Endothelial cell of umbilical vein (primary cell): ENCODE data around the gene STARD4.

ENCODE experiments used
- CTCF ChIP-seq, 2 donors: IDR thresholded peaks; 1 replicate in 1 of 2; 2 replicates in 1 of 2; pipeline ENCODE4 v1.5.1; 2011; ENCODE audit warnings: low read length in 2 of 2, mild to moderate bottlenecking in 2 of 2, moderate library complexity in 2 of 2, control low read depth in 1 of 2, inconsistent platforms in 1 of 2, low read depth in 1 of 2; ENCODE audit not compliant: insufficient read depth in 1 of 2; ENCODE audit errors: extremely low read depth in 1 of 2
- EZH2 ChIP-seq: IDR thresholded peaks from 2 replicates; pipeline ENCODE4 v1.6.1; 2012; ENCODE audit warnings: borderline replicate concordance, low read depth, mild to moderate bottlenecking, moderate library complexity, low read length, inconsistent platforms; ENCODE audit not compliant: severe bottlenecking
- FOS ChIP-seq: IDR thresholded peaks from 2 replicates; pipeline ENCODE4 v1.6.1; 2011; ENCODE audit warnings: mild to moderate bottlenecking, low read length, moderate library complexity, borderline replicate concordance; ENCODE audit not compliant: insufficient read depth
- GATA2 ChIP-seq: IDR thresholded peaks from 2 replicates; pipeline ENCODE4 v1.7.0; 2011; ENCODE audit warnings: low read depth, mild to moderate bottlenecking, moderate library complexity, mixed read lengths, low read length; ENCODE audit not compliant: insufficient read length, insufficient read depth
- JUN ChIP-seq: IDR thresholded peaks from 2 replicates; pipeline ENCODE4 v1.6.1; 2011; ENCODE audit warnings: borderline replicate concordance, low read depth; ENCODE audit not compliant: insufficient read length, insufficient read depth
- MAX ChIP-seq: IDR thresholded peaks from 2 replicates; pipeline ENCODE4 v1.6.1; 2011; ENCODE audit not compliant: insufficient read depth, insufficient read length
- MYC ChIP-seq: IDR thresholded peaks from one replicate; pipeline ENCODE4 v1.6.1; 2011; ENCODE audit warnings: mild to moderate bottlenecking, low read depth, low read length
- POLR2A ChIP-seq: IDR thresholded peaks from 2 replicates; pipeline ENCODE4 v1.6.1; 2012; ENCODE audit warnings: low read depth, mild to moderate bottlenecking, control low read depth, low read length
- POLR2AphosphoS5 ChIP-seq: IDR thresholded peaks from 2 replicates; pipeline ENCODE4 v1.6.1; 2012; ENCODE audit warnings: low read depth, mild to moderate bottlenecking, control low read depth, low read length, moderate library complexity; ENCODE audit not compliant: insufficient read depth

GRCh38 chr5:111509119-111509518 is 3.2 kb downstream of the STARD4 start:
- TF ChIP-seq CTCF (IDR thresholded peaks at IDR 0.05; ENCODE audit: extremely low read depth in 1 of 2, insufficient read depth in 1 of 2, low read depth in 1 of 2, low read length in 2 of 2) (no peak), POLR2AphosphoS5 (no peak), EZH2 (no peak), POLR2A (no peak), GATA2 (no peak), MAX (no peak), FOS (no peak), MYC (no peak), JUN (no peak)
